NAMALWA (cell line): Measurements from ENCODE around the gene INSRR.
A peak's percentile ranks its signal among the peaks of the same experiment; 100 is the strongest.

Experiments used
- DNase-seq: peaks from one replicate; pipeline ENCODE4 v3.0.0-alpha.2; 2015; ENCODE audit warnings: low spot score

Gene INSRR

DNA sequence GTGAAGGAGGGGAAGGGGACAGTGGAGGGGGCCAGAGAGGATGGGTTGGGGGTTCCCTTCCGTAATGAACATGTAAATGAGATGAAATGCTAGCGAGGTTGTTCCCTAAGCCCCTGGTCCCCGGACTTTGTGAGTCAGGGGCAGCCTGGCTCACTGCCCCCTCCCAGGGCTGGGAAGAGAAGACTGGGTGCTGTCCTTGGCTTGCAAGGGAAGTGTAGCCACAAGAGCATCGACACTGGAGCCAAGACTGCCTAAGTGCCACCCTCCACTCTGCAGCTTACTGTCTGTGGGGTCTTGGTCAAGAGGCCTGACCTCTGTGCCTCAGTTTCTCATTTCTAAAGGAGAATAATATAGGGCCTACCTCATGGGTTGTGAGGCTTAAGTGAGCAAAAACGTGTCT, 35.1 kb upstream of the INSRR start:
- no peak for DNase-seq

DNA sequence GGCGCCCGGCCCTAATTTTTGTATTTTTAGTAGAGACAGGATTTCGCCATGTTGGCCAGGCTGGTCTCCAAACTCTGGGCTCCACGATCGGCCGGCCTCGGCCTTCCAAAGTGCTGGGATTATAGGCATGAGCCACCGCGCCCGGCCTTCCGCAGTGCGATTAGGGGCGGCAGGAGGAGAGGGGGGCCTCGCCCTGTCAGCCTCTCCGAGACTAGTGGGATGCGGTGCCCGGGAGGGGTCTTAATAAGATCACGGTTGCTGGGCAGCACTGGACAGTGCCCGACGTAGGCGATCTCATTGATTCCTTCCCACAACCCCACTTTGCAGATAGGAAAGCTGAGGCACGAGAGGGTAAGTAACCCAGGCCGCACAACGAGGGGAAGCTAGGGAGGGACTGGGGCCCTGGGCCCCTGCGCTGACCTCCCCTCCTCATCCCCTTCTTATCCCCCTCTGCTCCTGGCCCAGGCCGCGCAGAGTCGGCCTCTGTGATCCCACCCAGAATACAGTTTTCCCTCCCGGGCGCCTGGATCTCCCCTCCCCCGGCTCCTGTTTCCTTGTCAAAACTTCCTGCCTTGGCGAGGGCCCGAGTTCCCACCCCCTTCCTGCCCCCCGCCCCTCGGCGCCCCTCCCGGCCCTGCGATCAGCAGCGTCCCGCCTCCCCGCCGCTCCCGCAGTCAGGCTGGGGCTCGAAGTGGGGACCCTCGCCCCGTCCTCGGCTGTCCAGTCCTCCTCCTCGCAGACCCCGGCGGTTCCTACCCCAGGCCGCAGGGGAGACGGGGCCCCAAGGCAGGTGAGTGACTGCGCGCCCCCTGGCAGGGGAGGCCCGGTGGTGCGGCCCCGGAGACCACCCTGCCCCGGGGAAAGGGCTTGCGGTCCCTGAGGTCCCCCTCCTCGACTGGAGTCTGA, 34.4 kb upstream of the INSRR start, which contains the start of gene PEAR1:
PEAR1 (plus strand) TSS at position 671 of the 906 bp plus-strand sequence. CDS start 10,209 bp downstream, outside the sequence.
- no peak for DNase-seq

DNA sequence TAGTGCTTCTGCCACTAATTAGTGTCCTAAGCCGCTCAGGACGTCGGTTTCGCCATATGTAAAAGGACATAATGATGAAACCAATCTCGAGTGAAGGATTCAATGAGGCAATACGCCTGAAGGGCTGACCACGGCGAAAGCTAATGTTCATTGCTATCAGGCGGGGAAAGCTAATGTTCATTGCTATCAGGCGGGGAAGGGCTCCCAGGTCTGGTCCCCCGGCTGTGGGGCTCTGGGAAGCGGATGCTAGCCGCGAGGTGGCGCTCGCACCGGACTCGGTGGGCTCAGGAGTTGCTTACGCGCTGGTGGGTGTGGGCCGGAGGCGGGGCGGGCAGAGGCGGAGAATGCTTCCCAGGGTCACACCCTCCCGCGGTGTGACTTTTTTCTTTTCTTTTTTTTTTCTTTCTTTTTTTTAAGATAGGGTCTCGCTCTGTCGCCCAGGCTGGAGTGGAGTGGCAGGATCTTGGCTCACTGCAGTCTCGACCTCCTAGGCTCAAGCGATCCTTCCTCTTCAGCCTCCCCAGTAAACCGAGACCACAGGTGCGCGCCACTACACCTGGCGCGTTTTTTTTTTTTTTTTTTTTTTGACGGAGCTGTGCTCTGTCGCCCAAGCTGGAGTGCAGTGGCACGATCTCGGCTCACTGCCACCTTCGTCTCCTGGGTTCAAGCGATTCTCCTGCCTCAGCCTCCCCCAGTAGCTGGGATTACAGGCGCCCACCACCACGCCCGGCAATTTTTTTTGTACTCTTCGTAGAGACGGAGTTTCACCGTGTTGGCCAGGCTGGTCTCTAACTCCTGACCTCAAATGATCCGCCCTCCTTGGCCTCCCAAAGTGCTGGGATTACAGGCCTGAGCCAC, 33.5 kb upstream of the INSRR start:
- peak; percentile 95 for DNase-seq

DNA sequence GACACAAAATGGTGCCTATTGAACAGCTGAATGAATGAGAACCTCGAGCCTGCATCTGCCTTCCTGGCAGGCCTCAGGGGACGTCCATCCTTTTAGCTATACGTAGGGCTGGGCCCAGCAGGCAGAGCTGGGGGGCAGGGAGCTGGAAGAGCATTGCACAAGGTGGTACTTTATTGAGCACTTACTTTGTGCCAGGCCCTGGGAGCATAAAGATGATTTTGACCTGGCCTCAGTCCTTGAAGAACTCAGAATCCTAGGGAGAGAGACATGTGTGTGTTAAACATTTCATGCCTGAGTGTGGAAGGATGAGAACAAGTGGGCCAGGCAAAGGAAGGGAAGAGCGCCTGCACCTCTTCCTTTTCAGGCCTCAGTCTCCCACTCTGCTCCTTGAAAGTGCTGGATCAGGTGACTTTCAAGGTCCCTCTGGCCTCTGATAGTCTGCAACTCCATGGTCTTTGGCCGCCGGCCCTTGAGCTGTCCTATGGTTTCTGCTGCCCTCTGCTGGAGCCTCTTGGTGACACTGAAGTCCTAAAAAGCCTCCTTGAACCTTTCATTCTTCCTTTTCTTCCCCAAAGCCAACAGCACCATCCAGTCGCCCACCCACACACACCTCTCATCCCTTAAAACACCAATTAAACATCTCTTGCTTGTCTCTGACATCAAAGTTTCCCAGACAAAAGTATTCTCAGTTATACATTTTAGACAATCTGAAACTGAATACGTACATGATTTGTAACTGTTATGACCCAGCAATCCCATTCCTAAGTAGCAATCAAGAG, 31.1 kb upstream of the INSRR start:
- DNase-seq = peak; percentile 83

DNA sequence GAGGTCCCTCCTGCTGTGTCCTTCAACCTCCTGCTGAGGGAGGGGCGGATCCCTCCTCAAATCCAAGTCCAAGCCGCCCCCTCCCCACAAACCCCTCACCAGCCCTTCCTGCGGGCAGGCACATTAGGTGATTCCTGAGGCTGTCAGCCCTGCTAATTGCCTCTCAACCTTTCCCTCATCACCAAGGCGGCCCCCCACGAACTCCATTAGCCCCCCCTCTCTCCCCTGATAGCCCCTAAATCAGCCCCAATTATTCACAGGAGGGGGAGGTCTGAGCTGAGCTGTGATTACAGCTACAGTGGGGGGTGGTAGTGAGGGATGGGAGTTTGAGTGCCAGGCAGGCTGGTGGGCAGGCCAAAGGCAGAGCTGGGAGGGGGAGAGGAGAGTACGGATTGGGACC, 28.8 kb upstream of the INSRR start:
- DNase-seq = no peak

DNA sequence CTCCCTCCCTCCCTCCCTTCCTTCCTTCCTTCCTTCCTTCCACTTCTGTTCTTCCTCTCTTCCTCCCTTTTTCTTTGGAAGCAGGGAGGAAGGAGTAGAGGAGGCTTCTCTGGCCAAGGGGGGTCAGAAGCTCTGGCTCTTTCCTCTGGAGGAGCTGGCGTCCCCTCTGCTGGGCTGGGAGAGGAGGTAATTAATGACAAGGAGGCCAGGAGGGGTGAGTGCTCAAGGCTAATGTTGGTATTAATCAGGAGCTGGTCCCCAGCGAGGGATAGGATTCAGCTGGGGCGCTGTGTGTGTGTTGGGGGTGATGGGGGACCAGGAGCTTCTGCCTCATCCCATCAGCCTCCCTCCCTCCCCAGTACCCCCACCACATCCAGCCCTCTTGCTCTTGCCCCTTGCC, 28.4 kb upstream of the INSRR start:
- DNase-seq = no peak

DNA sequence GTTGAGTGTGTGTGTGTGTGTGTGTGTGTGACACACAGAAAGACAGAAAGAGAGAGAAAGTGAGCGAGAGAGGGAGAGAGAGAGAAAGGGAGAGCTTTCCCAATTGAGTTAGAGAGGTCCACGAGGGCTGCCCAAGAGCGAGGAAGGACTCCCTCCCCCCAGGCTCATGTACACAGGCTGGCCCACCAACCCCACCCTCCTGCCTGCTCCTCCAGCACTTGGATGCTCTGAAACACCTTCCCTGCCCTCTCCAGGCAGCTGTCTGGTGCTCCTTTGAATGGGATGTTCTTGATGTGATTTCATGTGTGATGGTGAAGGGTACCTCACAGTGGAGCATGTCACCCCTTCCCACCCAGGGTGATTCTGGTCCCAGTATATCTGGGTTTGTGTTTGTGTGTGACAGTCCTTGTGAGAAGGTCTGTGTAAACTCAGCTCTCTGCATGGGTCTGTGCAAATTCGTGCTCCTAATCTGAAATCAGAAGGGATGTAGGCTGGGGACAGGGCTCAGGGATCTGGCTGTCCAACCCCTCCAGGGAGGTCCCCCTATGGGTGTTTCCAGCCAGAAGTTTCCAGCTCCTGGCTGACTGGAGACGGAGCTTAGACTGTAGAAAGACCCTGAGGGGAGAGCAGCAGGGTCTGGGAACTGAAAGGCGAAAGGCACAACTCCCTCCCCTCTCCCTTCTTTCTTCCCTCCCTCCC, 27.8 kb upstream of the INSRR start:
- no peak for DNase-seq

DNA sequence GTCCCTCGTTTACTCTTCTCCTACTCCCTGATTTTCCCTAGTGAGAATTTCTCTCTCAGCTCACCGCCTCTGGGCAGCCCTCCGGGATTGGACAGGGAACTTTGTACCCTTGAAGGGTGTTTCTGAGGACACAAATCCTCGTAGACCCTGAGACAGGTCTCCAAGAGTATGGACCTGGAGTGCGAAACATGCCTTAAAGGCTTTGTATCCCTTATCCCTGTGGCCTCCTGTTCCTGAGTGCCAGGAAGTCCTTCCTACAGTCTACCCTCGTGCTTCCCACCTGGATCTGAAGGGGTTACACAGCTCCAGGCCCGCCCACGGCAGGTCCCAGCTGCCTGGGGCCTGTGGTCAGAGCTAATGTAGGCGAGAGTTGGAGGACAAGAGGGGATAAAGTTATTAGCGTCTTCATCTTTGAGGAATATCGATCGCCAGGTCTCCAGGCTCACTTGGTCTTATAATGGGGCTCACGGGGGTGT, 27.0 kb upstream of the INSRR start:
- DNase-seq = no peak

DNA sequence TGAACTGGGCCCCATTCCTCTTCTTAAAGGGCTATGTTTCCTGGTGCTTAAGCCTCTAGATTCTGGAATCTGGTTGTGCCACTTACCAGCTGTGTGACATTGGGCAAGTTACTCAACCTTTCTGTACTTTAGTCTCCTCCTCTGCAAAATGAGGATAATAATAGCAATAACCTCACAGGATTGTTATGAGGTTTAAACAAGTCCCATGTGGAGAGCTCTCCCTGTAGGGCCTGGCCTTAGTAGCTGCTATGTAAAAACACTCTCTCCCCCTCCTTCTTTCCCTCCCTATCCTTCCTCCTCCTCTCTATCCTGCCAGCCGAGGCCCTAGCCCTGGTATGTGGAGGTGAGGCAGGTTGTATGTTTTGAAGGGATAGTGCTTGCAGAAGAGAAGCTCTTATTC, 26.4 kb upstream of the INSRR start:
- no peak for DNase-seq

DNA sequence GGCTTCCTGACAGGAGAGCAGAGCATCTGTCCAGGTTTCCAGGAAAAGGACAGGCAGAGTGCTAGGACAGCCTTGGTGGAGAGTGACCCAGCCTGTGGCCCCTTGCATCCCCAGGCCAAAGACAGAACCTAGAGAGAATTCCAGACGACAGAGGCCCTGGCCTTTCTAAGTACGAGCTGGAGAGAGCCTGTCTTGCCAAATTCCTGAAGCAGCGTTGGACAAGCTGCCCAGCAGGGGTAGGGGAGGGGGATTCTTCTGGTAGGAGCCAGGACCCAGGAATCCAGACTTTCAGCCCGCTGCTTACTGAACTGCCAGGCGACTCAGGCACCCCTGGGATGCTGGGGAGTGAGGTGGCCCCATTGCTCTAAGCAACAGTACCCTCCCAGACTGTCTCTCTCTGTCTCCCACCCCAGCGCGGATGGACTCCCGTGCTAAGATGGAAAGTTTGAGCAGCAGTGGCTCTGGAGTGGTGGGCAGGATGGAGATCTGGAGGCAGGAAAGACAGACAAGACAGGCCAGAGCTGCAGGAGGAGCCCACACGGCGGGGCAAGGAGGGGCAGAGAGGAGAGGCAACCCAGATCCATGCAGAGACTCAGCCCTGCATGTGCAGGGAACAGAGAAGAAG, 25.8 kb upstream of the INSRR start:
- no peak for DNase-seq

DNA sequence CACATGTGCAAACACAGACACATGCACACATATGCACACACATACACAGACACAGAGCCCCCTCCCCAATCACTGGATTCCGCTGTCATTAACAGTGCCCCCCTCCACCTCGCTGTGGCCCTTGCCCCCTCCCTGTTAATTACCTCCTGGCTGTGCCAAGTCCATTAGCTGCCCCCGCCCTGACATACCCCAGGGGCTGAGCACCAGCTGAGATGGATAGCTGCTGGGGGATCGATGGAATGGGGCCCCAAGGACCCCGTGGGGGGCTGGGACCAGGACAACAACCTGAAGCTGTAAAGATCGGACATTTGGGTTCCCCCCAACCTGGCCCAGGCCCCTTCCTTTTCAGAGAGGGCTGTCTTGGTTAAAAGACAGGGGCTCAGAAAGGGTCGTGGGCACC, 25.0 kb upstream of the INSRR start:
- DNase-seq = no peak

DNA sequence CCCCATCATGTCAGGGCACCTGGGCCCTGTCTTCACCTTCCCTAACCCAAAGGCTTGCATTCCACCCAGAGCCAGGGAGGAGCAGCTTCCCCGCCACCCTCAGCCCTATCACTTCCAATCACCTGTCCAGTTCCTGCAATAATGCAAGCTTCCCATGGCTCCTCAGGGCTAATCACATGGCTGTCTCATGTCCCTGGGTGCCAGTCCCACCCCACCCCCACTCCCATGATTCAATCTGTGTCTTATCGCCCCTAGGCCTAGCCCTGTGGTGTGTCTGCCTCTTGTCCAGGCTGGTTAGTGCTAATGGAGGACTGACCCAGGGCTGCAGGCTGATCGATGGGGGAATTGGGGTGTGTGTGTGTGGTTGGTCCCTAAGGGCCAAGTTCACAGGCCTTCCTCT, 23.6 kb upstream of the INSRR start:
- DNase-seq = no peak

DNA sequence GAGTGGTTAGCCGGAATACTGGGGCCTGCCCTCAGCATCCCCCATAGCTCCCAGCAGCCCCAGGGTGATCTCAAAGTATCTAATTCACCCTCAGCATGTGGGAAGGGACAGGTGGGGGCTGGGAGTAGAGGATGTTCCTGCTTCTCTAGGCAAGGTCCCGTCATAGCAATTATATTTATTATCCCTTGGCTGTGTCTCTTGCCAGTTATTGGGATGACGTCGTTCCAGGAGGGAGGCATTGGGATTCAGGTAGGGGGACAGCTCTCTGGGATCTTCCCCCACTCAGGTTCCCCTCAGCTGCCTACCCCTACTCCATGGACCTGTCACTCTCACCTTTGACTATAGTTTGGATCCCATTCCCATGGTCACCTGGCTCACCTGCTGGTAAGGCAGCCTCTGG, 22.7 kb upstream of the INSRR start:
- no peak for DNase-seq

DNA sequence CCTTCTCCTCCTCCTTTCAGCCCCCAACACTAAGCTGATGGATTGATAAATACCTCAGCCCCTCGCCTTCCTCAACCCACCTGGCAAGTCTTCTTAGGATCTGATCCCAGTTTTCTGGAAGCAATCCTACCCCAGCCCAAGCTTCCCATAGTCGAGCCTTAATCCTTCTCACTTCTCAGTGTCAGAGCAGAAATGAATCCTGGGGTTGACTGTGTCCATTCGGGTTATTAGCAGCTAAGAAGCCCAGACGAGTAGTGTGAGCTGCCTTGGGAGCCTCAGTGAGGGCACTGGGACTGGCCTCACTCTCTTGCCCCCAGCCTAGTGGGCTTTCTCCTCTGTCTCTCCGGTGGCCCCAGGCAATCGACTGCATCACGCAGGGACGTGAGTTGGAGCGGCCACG, 22.2 kb upstream of the INSRR start:
- no peak for DNase-seq

DNA sequence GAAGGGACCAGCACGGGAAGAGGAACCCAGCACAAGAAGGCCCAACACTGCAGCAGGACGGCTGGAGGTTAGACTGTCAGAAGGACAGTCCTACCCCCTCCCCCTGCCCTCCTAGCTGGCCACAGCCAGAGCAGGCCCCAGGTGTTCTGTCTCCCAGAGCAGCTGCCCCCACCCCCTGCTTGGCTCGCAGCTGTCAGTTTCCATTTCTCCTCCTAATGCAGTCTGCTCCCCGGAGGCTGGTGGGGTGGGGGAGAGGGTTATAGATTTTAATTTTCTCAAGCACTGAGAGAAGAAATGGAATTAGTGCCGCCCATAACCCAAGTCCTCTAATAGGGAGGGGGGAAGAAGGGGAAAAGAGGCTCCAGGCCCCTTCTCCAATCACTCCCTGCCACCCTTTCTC, 21.6 kb upstream of the INSRR start:
- DNase-seq = no peak

DNA sequence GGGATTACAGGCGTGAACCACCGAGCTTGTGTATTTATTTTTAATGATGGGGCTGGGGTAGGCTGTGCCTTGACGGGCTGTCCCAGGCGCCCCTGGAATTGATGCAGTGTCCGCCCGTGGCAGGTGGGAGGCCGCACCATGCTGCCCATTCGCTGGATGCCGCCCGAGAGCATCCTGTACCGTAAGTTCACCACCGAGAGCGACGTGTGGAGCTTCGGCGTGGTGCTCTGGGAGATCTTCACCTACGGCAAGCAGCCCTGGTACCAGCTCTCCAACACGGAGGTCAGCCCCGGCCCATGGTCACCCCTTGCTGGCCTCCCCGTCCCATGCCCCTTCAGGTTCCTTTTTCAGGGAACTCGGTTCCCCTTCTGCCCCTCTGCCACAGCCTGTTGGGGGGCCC, 21.0 kb upstream of the INSRR start:
- no peak for DNase-seq

DNA sequence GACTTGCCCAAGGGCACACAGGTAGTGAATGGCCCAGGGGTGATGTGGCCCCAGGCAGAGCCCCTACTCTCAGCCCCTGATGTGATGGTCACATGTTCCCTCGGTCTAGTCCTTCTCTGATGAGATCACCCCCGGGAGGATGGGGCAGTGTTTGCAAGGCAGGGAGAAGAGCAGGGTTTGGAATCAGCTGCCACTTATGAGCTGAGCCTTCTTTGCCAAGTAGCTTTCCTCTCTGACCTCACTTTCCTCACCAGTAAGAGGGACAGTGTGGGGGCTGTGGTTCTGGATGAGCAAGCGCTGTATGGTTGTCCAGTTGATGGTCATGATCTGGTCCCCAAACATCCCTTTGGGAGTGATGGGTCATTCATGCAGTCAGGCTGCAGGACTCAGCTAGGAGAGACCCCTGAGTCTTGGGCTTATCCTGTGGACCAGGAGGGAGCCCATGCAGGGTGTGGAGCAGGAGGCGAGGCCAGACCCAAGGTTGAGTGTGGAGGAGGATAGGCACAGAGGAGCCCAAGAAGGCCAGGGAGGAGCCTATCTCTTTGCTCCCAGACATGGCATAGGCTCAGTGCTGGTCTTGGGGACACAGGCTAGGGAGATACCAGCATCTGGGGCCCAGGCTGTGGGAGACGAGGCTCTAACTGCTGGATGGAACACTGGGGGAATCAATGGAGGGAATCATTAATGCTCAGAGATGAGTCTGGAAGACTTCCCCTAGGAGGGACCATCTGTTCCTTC, 18.7 kb upstream of the INSRR start:
- DNase-seq = no peak

DNA sequence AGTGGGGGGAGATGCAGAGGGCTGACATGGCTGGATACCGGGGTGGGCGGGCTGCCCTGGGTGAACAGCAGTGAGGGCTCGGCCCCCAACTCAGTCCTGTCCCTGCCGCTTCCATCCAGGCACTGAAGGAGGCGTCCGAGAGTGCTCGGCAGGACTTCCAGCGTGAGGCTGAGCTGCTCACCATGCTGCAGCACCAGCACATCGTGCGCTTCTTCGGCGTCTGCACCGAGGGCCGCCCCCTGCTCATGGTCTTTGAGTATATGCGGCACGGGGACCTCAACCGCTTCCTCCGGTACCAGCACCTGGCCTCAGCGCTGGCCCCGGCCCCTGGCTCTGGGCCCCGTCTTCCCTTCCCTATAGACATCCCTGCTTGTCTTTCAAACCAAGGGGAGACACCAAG, 17.4 kb upstream of the INSRR start:
- no peak for DNase-seq

DNA sequence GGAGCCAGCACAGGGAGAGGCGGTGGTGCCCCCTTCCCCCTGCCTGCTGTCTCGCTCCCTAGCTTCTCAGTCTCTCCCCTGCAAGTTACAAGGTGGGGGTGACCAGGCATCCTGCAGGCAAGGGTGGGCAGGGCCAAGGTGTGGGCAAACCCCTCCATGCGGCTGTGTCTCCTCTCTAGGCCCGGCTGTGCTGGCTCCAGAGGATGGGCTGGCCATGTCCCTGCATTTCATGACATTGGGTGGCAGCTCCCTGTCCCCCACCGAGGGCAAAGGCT, 16.4 kb upstream of the INSRR start:
- DNase-seq = no peak

DNA sequence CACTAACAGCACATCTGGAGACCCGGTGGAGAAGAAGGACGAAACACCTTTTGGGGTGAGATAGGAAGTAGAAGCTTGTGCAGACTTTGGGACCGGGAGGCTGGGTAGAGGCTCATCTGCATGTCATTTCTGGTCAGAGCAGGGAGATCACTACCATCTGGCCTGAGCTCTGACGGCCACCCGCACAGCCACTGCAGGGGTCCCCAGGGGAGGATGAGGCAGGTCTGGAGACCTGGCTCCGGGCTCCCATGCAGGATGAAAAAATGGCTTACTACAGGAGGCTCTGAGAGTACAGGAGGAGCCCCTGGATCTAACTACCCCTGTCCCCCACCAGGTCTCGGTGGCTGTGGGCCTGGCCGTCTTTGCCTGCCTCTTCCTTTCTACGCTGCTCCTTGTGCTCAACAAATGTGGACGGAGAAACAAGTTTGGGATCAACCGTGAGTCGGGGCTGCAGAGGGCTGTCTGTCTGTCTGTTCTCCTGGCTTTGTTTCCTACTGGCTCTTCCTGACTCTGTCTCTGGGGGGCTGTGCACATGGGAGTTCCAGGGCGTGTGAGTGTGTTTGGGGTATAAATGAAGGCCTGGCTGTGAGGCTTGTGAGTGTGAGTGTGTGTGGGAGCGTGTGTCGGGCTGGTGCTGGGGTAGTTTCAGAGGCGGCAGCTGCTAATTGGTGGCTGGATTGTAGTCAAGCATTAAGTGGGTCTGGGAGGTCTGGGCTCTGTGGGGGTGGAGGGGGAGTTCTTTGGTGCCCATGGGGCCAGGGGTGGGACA, 15.8 kb upstream of the INSRR start:
- no peak for DNase-seq
